ENCODE measurements around the gene ANP32A. TPM values are rescaled to one million over a fixed set of nuclear protein-coding genes. Genes with fewer than 3 reads are reported as not detected.
"Not testable (repeated sequence)": the region's sequence is repeated elsewhere in the genome, so short reads cannot be mapped to it uniquely, and the experiment has no call there.

The ANP32A gene
- total RNA-seq, 1 donor from 2014 or later, result 275 TPM

GRCh38 chr15:68770216-68770615 lies 50.5 kb downstream of the ANP32A start:
- no peak for DNase-seq (ENCODE audit: low spot score)
- Mint-ChIP-seq H3K9me3 (peaks cover 7% of the 10 kb centered on the region), H3K27me3 (ENCODE audit: insufficient read depth) (peaks cover 17% of the 10 kb centered on the region), H3K4me1 (ENCODE audit: low read depth) (no peaks in the 10 kb centered on the region), H3K36me3 (ENCODE audit: low read depth) (peaks cover 3% of the 10 kb centered on the region), H3K4me3 (no peak overlapping the region), H3K27ac (no peak overlapping the region)
- intact Hi-C loops (cut with micrococcal nuclease), result no loop called here

- H3K9me3 Mint-ChIP-seq, result peaks cover 7% of the 10 kb centered on the region
- peaks cover 3% of the 10 kb centered on the region for H3K36me3 Mint-ChIP-seq (ENCODE audit: low read depth)
- no peak overlapping the region for H3K27ac Mint-ChIP-seq
- peaks cover 17% of the 10 kb centered on the region for H3K27me3 Mint-ChIP-seq (ENCODE audit: insufficient read depth)
- no peaks in the 10 kb centered on the region for H3K4me1 Mint-ChIP-seq (ENCODE audit: low read depth)
- no peak for DNase-seq (ENCODE audit: low spot score)
- no peak overlapping the region for H3K4me3 Mint-ChIP-seq
- intact Hi-C loops (cut with micrococcal nuclease), result no loop called here
Observed at GRCh38 chr15:68769702-68770101, 51.0 kb downstream of the ANP32A start.

- Mint-ChIP-seq H3K27ac (no peak overlapping the region), H3K36me3 (ENCODE audit: low read depth) (no peaks in the 10 kb centered on the region), H3K9me3 (no peaks in the 10 kb centered on the region), H3K4me1 (ENCODE audit: low read depth) (no peaks in the 10 kb centered on the region), H3K27me3 (ENCODE audit: insufficient read depth) (peaks cover 21% of the 10 kb centered on the region), H3K4me3 (no peak overlapping the region)
- DNase-seq (ENCODE audit: low spot score), result no peak
- intact Hi-C loops (cut with micrococcal nuclease), result no loop called here
Observed at GRCh38 chr15:68768321-68768720, 52.4 kb downstream of the ANP32A start.

- Mint-ChIP-seq H3K9me3 (no peaks in the 10 kb centered on the region), H3K36me3 (ENCODE audit: low read depth) (no peaks in the 10 kb centered on the region), H3K27ac (no peak overlapping the region), H3K4me1 (ENCODE audit: low read depth) (no peaks in the 10 kb centered on the region), H3K27me3 (ENCODE audit: insufficient read depth) (peaks cover 25% of the 10 kb centered on the region), H3K4me3 (no peak overlapping the region)
- no peak for DNase-seq (ENCODE audit: low spot score)
- intact Hi-C loops (cut with micrococcal nuclease), result no loop called here
Observed at GRCh38 chr15:68767833-68768232, 52.9 kb downstream of the ANP32A start.

GRCh38 chr15:68765602-68766368 lies 54.9 kb downstream of the ANP32A start:
- H3K4me3 Mint-ChIP-seq, result no peak overlapping the region
- no peaks in the 10 kb centered on the region for H3K9me3 Mint-ChIP-seq
- DNase-seq (ENCODE audit: low spot score), result no peak
- H3K4me1 Mint-ChIP-seq (ENCODE audit: low read depth), result no peaks in the 10 kb centered on the region
- H3K27ac Mint-ChIP-seq, result no peak overlapping the region
- H3K36me3 Mint-ChIP-seq (ENCODE audit: low read depth), result no peaks in the 10 kb centered on the region
- H3K27me3 Mint-ChIP-seq (ENCODE audit: insufficient read depth), result peaks cover 39% of the 10 kb centered on the region
- intact Hi-C loops (cut with micrococcal nuclease), result no loop called here

GRCh38 chr15:68764090-68764489 lies 56.6 kb downstream of the ANP32A start:
- Mint-ChIP-seq H3K36me3 (ENCODE audit: low read depth) (no peaks in the 10 kb centered on the region), H3K27me3 (ENCODE audit: insufficient read depth) (peaks cover 49% of the 10 kb centered on the region), H3K4me3 (no peak overlapping the region), H3K9me3 (no peaks in the 10 kb centered on the region), H3K4me1 (ENCODE audit: low read depth) (no peaks in the 10 kb centered on the region), H3K27ac (no peak overlapping the region)
- intact Hi-C loops (cut with micrococcal nuclease), result no loop called here
- no peak for DNase-seq (ENCODE audit: low spot score)

GRCh38 chr15:68763063-68763462 lies 57.6 kb downstream of the ANP32A start:
- Mint-ChIP-seq H3K4me3 (no peak overlapping the region), H3K9me3 (no peaks in the 10 kb centered on the region), H3K4me1 (ENCODE audit: low read depth) (no peaks in the 10 kb centered on the region), H3K27ac (no peak overlapping the region), H3K36me3 (ENCODE audit: low read depth) (no peaks in the 10 kb centered on the region), H3K27me3 (ENCODE audit: insufficient read depth) (peaks cover 48% of the 10 kb centered on the region)
- intact Hi-C loops (cut with micrococcal nuclease), result no loop called here
- no peak for DNase-seq (ENCODE audit: low spot score)

- intact Hi-C loops (cut with micrococcal nuclease); H3K4me3 Mint-ChIP-seq: not testable (repeated sequence)
Observed at GRCh38 chr15:68759982-68760579, 60.6 kb downstream of the ANP32A start.

GRCh38 chr15:68755731-68756130 lies 65.0 kb downstream of the ANP32A start:
- peaks cover 7% of the 10 kb centered on the region for H3K4me1 Mint-ChIP-seq (ENCODE audit: low read depth)
- no peak for DNase-seq (ENCODE audit: low spot score)
- intact Hi-C loops (cut with micrococcal nuclease), result loop anchor here (1.0 kb wide), 1 partner anchor 42 kb away; no protein-coding TSS in a partner anchor
- no peaks in the 10 kb centered on the region for H3K9me3 Mint-ChIP-seq
- peaks cover 18% of the 10 kb centered on the region for H3K27me3 Mint-ChIP-seq (ENCODE audit: insufficient read depth)
- H3K27ac Mint-ChIP-seq, result no peak overlapping the region
- H3K36me3 Mint-ChIP-seq (ENCODE audit: low read depth), result peaks cover 4% of the 10 kb centered on the region
- H3K4me3 Mint-ChIP-seq, result no peak overlapping the region

More at GRCh38 chr15:68759982-68760579, 60.6 kb downstream of the ANP32A start:
- H3K27ac Mint-ChIP-seq; H3K36me3 Mint-ChIP-seq (ENCODE audit: low read depth); H3K4me1 Mint-ChIP-seq (ENCODE audit: low read depth); H3K9me3 Mint-ChIP-seq; DNase-seq (ENCODE audit: low spot score): not testable (repeated sequence)
- peaks cover 38% of the 10 kb centered on the region for H3K27me3 Mint-ChIP-seq (ENCODE audit: insufficient read depth)

- Mint-ChIP-seq H3K4me3 (no peak overlapping the region), H3K27me3 (ENCODE audit: insufficient read depth) (peaks cover 22% of the 10 kb centered on the region), H3K27ac (no peak overlapping the region), H3K36me3 (ENCODE audit: low read depth) (peaks cover 4% of the 10 kb centered on the region), H3K9me3 (no peaks in the 10 kb centered on the region), H3K4me1 (ENCODE audit: low read depth) (peaks cover 7% of the 10 kb centered on the region)
- DNase-seq (ENCODE audit: low spot score), result no peak
- intact Hi-C loops (cut with micrococcal nuclease), result no loop called here
Observed at GRCh38 chr15:68751622-68752021, 69.1 kb downstream of the ANP32A start.

- intact Hi-C loops (cut with micrococcal nuclease), result no loop called here
- Mint-ChIP-seq H3K4me1 (ENCODE audit: low read depth) (peaks cover 3% of the 10 kb centered on the region), H3K9me3 (no peaks in the 10 kb centered on the region), H3K36me3 (ENCODE audit: low read depth) (peaks cover 3% of the 10 kb centered on the region), H3K4me3 (no peak overlapping the region), H3K27me3 (ENCODE audit: insufficient read depth) (peaks cover 22% of the 10 kb centered on the region), H3K27ac (no peak overlapping the region)
- DNase-seq (ENCODE audit: low spot score), result no peak
Observed at GRCh38 chr15:68749793-68750192, 70.9 kb downstream of the ANP32A start.

- intact Hi-C loops (cut with micrococcal nuclease), result no loop called here
- H3K4me1 Mint-ChIP-seq (ENCODE audit: low read depth), result no peaks in the 10 kb centered on the region
- H3K36me3 Mint-ChIP-seq (ENCODE audit: low read depth), result peaks cover 1% of the 10 kb centered on the region
- no peak overlapping the region for H3K4me3 Mint-ChIP-seq
- DNase-seq (ENCODE audit: low spot score), result no peak
- H3K9me3 Mint-ChIP-seq, result no peaks in the 10 kb centered on the region
- H3K27me3 Mint-ChIP-seq (ENCODE audit: insufficient read depth), result peaks cover 22% of the 10 kb centered on the region
- H3K27ac Mint-ChIP-seq, result no peak overlapping the region
Observed at GRCh38 chr15:68749365-68749764, 71.3 kb downstream of the ANP32A start.

- Mint-ChIP-seq H3K4me3 (no peak overlapping the region), H3K4me1 (ENCODE audit: low read depth) (no peaks in the 10 kb centered on the region), H3K36me3 (ENCODE audit: low read depth) (no peaks in the 10 kb centered on the region), H3K27me3 (ENCODE audit: insufficient read depth) (peaks cover 19% of the 10 kb centered on the region), H3K27ac (no peak overlapping the region), H3K9me3 (no peaks in the 10 kb centered on the region)
- intact Hi-C loops (cut with micrococcal nuclease), result no loop called here
- DNase-seq (ENCODE audit: low spot score), result no peak
Observed at GRCh38 chr15:68743256-68743655, 77.4 kb downstream of the ANP32A start.
